Ishikawa (cell line): Measurements from ENCODE around the gene EFNA5.

Experiments
- CEBPB ChIP-seq: IDR thresholded peaks from 2 replicates; pipeline ENCODE4 v1.6.1; 2012
- CREB1 ChIP-seq: IDR thresholded peaks from 2 replicates; pipeline ENCODE4 v1.6.1; 2012; ENCODE audit warnings: low read depth
- EGR1 ChIP-seq: IDR thresholded peaks from 2 replicates; pipeline ENCODE4 v1.6.1; 2012
- EP300 ChIP-seq: IDR thresholded peaks from 2 replicates; pipeline ENCODE4 v1.6.1; 2012; ENCODE audit warnings: borderline replicate concordance
- FOXM1 ChIP-seq: IDR thresholded peaks from 2 replicates; pipeline ENCODE4 v1.6.1; 2012; ENCODE audit warnings: low read depth, borderline replicate concordance
- NFIC ChIP-seq: IDR thresholded peaks from 2 replicates; pipeline ENCODE4 v1.6.1; 2012
- RAD21 ChIP-seq: IDR thresholded peaks from 2 replicates; pipeline ENCODE4 v1.6.1; 2012; ENCODE audit warnings: low read depth
- TAF1 ChIP-seq: IDR thresholded peaks from 2 replicates; pipeline ENCODE4 v1.6.1; 2012; ENCODE audit warnings: low read depth, mild to moderate bottlenecking
- TCF12 ChIP-seq: IDR thresholded peaks from 2 replicates; pipeline ENCODE4 v1.6.1; 2012; ENCODE audit warnings: low read depth
- TEAD4 ChIP-seq: IDR thresholded peaks from 2 replicates; pipeline ENCODE4 v1.6.1; 2012
- YY1 ChIP-seq: IDR thresholded peaks from 2 replicates; pipeline ENCODE4 v1.6.1; 2012; ENCODE audit warnings: low read depth
- ZBTB7A ChIP-seq: IDR thresholded peaks from 2 replicates; pipeline ENCODE4 v1.6.1; 2012; ENCODE audit warnings: low read depth
- TF ChIP-seq, protein P1 (sequence below): IDR thresholded peaks from 2 replicates; pipeline ENCODE4 v1.6.1; 2012
- TF ChIP-seq, protein P2 (sequence below): IDR thresholded peaks from 2 replicates; pipeline ENCODE4 v1.6.1; 2012; ENCODE audit warnings: low read depth, mild to moderate bottlenecking
- TF ChIP-seq, protein P3 (sequence below): IDR thresholded peaks from 2 replicates; pipeline ENCODE4 v1.6.1; 2012

EFNA5 gene

DNA sequence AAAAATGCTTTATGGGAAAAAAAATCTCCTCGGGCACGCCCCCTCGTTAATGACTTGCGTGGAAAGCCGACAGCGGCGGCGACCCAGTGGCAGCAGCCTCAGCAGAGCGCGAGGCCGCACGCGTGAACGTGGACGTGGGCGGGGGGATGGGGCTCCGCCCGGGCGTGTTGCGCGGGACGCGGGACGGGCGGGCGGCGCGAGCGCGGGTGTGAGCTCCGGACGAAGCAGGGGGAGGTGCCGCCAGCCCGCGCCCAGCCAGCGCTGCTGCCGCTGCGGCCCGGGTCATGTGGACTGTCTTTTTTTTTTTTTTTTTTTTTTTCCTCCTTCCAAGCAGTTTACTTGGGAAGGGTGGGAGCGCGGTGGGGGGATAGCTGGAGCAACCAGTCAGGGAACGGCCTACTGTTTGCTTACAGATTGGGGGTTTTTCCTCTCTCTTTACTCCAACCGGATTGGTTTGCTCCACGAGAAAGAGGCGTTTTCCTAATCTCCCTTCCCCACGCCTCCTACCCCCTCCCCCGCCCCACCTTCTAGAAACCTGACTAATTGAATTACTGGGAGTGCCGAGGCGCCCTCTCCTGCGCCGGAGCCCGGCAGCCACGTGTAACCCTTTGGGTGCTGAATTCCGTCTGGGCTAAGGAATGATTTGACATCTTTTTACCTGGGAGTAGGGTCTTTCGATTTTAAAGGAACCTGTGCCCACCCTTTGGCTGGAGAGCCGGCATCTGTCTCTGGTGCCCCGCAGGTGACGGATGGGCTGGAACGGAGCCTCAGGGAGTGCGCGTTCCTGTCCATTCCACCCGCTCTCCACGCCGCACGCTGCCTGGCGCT lies 1.7 kb upstream of the EFNA5 start:
- TF ChIP-seq, protein P1, sequence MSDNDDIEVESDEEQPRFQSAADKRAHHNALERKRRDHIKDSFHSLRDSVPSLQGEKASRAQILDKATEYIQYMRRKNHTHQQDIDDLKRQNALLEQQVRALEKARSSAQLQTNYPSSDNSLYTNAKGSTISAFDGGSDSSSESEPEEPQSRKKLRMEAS, result peak; percentile 78
- no peak; the same call in 1 of the 2 replicates for TF ChIP-seq EP300
- peak; percentile 41 for TF ChIP-seq TEAD4
- TF ChIP-seq RAD21, result 0 out of 2 replicates have a peak, but pooled peaks have one; percentile 15
- peak; percentile 18; the same call in 1 of the 2 replicates for TF ChIP-seq TCF12
- TF ChIP-seq, protein P2, sequence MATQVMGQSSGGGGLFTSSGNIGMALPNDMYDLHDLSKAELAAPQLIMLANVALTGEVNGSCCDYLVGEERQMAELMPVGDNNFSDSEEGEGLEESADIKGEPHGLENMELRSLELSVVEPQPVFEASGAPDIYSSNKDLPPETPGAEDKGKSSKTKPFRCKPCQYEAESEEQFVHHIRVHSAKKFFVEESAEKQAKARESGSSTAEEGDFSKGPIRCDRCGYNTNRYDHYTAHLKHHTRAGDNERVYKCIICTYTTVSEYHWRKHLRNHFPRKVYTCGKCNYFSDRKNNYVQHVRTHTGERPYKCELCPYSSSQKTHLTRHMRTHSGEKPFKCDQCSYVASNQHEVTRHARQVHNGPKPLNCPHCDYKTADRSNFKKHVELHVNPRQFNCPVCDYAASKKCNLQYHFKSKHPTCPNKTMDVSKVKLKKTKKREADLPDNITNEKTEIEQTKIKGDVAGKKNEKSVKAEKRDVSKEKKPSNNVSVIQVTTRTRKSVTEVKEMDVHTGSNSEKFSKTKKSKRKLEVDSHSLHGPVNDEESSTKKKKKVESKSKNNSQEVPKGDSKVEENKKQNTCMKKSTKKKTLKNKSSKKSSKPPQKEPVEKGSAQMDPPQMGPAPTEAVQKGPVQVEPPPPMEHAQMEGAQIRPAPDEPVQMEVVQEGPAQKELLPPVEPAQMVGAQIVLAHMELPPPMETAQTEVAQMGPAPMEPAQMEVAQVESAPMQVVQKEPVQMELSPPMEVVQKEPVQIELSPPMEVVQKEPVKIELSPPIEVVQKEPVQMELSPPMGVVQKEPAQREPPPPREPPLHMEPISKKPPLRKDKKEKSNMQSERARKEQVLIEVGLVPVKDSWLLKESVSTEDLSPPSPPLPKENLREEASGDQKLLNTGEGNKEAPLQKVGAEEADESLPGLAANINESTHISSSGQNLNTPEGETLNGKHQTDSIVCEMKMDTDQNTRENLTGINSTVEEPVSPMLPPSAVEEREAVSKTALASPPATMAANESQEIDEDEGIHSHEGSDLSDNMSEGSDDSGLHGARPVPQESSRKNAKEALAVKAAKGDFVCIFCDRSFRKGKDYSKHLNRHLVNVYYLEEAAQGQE, result no peak
- TF ChIP-seq FOXM1, result peak; percentile 29; the same call in 1 of the 2 replicates
- TF ChIP-seq NFIC, result peak; percentile 9; the same call in 1 of the 2 replicates
- 0 out of 2 replicates have a peak, but pooled peaks have one; percentile 35 for TF ChIP-seq TAF1
- TF ChIP-seq, protein P3, sequence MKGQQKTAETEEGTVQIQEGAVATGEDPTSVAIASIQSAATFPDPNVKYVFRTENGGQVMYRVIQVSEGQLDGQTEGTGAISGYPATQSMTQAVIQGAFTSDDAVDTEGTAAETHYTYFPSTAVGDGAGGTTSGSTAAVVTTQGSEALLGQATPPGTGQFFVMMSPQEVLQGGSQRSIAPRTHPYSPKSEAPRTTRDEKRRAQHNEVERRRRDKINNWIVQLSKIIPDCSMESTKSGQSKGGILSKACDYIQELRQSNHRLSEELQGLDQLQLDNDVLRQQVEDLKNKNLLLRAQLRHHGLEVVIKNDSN, result peak; percentile 86
- no peak; the same call in 1 of the 2 replicates for TF ChIP-seq ZBTB7A

DNA sequence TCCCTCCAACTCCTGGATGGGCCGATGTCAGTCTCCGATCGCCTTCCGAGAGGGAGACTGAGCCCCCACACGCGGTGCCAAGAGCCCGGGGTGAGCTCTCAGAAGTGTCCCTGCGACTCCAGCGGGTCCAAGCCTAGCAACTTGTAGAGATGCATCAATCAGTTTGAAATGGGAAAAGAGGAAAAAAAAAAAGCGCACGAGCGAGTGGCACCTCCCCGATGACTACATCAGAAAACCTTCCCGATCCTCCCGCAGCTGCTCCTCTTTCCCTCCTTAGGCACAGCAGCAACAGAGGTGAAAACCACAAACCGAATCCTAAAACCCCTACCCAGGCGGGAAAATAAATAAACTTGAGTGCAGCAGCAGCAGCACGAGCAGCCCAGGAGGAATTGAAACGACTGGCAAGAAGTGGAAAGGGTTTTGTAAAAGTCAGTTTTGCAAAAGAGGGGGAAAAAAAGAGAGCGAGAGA lies 1.0 kb upstream of the EFNA5 start:
- TF ChIP-seq FOXM1 (peak; percentile 11; the same call in 1 of the 2 replicates), CREB1 (0 out of 2 replicates have a peak, but pooled peaks have one; percentile 3), CEBPB (no peak), YY1 (no peak), EP300 (no peak), ZBTB7A (no peak), TEAD4 (no peak), NFIC (no peak), RAD21 (no peak), EGR1 (no peak), TCF12 (peak; percentile 12; the same call in 1 of the 2 replicates), TAF1 (no peak; the same call in none of the 2 replicates)
- TF ChIP-seq, protein P2, result no peak
- TF ChIP-seq, protein P3, result no peak
- TF ChIP-seq, protein P1, result no peak

DNA sequence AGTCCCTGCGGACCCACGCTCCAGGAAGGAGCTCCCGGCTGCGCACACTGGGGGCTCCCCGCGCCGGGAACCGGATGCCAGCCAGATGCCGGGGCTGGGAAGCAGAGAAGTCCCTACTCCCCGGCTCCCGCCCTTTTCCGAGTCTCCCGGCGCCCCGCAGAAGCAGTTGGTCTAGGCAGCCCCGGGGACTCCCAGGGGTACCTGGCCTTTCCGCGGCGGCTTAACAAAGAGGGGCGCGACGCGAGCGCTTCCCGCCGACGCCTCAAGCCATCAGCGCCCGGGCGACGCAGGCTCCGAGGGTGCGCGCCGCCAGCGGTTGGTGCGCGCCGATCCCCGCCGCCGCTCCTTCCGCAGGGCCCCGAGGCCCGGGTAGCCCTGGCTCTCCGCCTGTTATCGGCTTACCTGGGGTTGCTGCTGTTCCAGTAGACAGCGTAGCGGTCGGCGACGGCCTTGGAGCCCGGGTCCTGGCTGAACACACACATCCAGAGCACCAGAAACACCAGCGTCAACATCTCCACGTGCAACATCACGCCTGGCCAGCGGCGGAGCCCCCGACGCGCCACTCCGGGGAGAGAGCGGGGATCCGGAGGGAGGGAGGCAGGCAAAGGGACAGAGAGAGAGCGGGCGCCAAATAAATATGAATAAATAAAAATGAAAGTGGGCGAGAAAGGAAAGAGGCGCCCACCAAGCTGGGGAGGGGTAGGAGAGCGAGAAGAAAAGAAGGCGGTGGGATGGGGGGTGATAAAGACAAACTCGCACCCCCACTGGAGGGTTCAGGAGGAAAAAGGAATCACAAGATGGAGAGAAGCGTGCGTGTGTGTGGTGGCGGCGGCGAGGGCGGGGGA lies 428 bp downstream of the EFNA5 start:
- no peak for TF ChIP-seq CREB1
- TF ChIP-seq, protein P1, result peak; percentile 54; the same call in 1 of the 2 replicates

DNA sequence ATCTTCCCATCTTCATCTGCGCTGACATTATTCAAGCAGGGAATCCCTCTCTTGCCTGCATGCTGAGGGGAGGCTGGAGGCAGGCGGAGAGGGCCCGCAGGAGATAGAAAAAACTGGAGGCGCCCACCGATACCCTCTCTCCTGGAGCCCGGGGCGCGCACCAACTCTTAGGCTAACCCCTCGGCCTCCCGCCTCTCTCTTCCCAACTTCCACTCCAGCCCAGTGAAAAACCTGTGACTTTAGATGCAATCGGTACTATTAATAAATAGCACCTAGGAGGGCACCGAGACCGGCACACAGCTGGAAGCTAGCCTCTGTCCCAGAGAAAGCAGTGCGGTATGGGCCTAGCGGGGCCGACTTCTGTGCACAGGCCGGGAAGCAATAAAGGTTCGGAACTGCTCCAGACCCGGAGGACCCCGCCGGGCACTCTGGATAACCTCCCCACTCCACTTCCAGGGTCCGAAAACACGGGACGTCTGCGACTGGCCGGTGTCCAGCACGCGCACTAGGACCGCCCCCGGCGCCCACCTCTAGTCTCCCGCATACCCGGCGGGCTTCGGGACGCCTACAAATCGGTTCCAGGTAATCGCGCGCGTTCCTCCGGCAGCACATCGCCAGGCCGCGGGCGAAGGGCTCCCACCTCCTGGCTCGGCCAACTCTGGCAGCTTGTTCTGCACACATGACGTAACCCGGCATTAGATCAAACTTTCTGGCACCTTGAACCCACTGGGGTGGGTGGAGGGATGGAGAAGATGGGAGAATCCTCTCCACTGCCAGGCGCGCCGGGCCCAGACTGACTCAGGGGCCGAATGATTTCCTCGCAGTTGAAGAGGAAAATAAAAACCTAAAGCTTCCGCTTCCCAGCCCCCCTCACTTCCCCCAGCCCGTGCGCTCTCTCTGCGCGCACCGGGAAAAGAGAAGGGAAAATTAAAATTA lies 1.4 kb downstream of the EFNA5 start:
- TF ChIP-seq FOXM1, result no peak
- TF ChIP-seq CREB1, result no peak
- TF ChIP-seq, protein P3, result no peak
